GM21576 (cell line): ENCODE data around the gene TRAPPC14.
"Not testable (repeated sequence)": the region's sequence is repeated elsewhere in the genome, so short reads cannot be mapped to it uniquely, and the experiment has no call there.

ENCODE experiments used
- ATAC-seq: cut with Tn5 transposase; IDR thresholded peaks from one replicate; pipeline ENCODE4 v1.9.1; 2021; ENCODE audit warnings: mild to moderate bottlenecking, moderate library complexity; ENCODE audit not compliant: unreplicated experiment

Gene TRAPPC14

DNA sequence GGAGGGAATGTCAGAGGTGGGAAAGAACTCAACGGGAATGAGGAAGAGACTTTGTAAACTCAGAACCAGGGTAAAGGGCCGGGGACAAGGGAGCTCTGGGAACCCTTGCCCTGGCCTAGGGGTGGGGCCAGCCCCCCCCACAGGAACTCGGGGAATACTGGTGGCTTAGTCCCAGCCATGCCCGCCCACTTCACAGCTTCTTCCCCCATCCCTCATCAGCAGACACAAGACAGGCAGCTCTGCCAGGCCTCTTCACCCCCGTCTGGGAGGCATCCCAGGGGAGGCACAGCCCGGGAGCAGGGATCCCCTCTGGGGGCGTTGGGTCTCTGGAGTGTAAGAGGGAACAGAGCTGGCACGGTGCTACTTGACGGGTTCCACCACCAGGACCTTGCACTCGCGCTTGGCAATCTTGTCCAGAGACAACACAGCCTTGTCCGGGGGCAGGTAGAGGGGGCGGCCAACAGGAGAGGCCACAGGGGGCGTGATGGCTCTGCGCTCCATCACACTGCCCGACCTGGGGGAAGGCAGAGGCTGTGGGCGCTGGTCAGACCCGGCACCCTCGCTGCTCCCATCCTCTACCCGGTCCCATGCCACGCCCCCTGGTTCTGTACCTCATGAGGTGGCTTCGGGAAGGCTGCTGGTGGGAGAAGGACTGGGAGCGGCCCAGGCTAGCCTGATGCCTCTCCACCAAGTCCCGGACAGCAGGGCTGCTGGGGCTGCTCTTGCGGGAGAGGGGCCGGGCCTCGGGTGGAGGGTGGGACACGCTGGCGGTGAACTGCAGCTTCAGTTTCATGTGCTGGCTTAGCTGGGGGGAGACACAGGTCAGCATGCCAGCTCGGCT is 3.7 kb downstream of the TRAPPC14 start:
- ATAC-seq, result no peak

DNA sequence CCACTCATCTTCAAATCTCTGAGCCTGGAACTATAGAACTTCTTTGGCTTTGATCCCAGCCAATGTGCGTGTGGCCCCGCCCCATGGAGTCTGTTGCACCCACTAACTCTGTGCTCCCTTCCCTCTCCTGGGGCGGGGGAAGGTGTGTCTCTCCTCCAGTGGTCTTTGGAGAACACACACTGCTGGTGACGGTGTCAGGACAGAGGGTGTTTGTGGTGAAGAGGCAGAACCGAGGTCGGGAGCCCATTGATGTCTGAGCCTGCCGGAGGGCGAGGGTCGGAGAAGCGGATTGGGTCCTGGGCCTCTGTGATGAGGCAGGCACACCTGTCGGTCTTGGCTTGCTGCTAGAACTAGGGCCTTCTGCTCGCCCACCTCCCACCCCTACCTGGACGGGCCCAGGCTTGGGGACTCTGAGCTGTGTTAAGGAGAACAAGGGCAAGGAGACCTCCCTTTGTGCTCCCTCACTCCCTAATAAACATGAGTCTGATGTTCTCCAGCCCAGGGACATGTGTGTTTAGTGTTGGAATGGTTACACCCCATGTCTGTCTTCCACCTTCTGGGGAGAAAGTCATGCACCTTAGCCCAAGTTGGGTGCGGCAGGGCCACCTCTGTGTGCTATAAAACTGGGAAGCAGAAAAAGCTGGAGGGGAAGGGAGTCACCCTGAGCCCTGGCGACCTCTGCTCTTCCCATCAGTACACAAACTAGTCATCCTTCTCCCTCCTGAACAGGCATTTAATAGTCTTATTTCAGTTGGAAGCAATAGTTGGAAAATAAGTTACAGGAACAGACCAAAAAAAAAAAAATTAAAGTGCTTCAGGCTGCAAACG is 4.6 kb downstream of the TRAPPC14 start:
- ATAC-seq, result no peak

DNA sequence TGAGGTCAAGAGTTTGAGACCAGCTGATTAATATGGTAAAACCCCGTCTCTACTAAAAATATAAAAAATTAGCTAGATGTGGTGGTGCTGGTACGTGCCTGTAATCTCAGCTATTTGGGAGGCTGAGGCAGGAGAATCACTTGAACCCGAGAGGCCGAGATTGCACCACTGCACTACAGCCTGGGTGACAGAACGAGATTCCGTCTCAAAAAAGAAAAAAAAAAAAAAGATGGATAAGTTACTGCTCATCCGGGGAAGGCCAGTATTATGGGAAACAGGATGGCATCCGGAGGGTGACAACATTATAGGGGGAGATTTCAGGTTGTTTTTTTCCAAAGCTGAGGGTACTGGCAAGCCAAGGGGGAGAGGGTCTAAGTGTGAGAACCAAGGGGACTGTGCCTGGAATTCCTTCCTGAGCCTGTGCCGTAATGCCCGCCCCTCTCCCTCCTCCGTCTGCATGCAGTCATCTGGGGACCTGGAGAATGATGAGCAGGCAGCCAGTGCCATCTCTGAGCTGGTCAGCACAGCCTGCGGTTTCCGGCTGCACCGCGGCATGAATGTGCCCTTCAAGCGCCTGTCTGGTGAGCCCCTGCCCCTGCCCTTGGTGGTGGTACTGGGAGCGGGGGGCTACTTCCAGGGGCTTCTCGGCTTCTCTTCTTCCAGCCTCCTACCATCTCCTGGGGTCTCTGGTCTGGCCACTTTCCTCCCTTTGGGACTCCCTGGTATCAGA is 5.4 kb downstream of the TRAPPC14 start:
- ATAC-seq, result no peak

DNA sequence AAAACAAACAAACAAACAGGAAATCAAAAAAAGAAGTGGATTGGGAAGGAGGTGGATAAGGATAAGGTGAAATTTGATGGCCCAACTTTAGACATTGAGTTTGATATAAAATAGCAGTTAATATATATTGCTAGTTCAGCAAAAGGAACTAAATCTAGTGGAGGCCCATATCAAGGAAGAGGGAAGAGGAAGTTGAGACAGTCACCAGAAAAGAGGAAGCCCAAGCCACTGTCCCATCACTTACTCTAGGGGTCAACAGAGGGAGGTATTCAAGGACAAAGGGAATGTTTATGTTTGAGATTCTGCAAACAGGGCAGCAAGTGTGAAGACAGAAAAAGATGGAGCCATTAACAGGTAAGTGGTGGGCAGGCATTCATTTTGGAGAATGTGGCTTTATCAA is 6.1 kb downstream of the TRAPPC14 start:
- ATAC-seq, result no peak

DNA sequence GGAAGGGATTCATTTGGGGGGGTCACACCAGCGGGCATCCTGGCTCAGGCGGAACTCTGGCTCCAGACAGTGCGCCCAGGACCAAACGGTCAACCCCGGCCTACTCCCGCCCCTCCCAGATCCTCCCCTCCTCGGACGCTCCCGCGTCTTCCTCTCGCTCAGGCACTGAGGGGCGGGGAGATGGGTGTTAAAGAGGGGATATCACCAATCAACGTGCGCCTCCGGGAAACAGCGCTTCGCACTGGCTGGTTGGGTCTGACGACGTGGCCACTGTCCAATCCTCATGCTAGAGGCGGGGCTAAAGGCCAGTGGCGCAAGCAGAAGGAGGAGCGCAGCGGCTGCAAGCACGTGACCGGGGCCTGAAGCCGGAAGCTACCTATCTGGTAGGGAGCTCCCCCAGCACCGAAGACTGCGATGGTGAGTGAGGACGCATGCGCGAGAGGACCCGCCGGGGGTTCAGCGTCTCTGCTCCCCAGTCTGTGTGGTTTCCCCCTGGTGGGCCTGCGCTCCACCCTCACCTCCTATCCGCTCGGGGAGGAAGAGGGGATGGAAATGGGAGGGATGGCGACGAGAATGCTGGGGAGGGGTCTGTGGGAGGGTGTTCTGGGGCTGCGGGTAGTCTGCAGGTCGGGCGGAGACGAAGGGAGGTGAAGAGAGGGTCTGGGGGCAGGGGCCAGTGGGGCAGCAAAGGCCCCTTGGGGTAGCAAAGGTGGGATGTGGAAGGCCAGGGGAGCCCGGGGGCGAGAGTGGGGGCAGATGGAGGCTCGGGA is 9.8 kb downstream of the TRAPPC14 start, which contains the start of gene LAMTOR4:
Gene LAMTOR4, plus strand, starts transcription at position 360 of the 770 bp plus-strand sequence. Its CDS starts 55 bp downstream, at position 415.
- peak; percentile 98 for ATAC-seq

DNA sequence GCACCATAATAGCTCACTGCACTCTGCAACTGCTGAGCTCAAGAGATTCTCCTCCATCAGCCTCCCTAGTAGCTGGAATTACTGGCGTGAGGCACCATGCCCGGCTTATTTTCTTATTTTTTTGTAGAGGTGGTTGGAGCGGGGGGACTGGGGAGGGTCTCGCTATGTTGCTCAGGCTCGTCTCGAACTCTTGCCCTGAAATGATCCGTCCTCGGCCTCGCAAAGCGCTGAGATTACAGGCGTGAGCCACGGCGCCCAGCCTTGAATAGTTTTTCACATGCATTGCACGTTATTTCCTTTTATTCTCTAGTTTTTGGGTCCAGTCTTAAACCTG is 10.3 kb downstream of the TRAPPC14 start:
- no peak for ATAC-seq

DNA sequence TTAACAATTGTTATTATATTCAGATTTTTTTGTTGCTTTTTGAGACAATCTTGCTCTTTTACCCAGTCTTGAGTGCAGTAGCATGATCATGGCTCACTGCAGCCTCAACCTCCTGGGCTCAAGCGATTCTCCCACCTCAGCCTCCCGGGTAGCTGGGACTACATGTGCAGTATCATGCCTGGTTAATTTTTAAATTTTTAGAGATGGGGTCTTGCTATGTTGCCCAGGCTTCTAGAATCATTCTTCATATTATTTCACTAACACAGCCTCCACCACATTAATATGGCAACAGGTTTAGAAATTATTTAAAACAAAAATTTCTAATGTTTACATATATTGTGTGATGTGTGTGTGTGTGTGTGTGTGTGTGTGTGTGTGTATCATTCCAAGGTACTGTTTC is 11.2 kb downstream of the TRAPPC14 start:
- no peak for ATAC-seq

DNA sequence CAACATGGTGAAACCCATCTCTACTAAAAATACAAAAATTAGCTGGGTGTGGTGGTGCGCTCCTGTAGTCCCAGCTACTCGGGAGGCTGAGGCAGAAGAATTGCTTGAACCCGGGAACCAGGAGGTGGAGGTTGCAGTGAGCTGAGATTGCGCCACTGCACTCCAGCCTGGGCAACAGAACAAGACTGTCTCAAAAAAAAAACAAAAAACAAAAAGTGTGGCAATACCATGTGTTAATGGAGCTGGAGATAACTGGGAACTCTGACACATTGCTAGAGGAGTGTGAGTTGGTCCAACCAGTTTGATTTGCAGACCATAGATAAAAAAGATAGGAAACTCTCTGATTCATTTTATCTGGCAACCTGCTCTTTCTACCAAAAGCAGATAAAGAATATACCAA is 12.2 kb downstream of the TRAPPC14 start:
- ATAC-seq, result not testable (repeated sequence)

DNA sequence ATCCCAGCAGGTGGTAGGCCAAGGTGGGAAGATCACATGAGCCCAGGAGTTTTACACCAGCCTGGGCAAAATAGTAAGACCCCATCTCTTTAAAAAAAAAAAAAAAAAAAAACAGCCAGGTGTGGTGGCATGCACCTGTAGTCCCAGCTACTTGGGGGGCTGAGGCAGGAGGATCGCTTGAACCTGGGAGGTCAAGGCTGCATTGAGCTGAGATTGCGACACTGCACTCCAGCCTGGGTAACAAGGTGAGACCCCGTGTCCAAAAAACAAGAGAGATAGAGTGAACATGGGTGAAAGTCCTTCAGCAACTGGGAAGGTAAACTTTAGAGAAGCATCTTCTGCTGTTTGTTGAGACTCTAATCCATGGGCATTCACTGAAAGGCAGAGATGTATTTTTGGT is 16.1 kb downstream of the TRAPPC14 start:
- ATAC-seq, result no peak

DNA sequence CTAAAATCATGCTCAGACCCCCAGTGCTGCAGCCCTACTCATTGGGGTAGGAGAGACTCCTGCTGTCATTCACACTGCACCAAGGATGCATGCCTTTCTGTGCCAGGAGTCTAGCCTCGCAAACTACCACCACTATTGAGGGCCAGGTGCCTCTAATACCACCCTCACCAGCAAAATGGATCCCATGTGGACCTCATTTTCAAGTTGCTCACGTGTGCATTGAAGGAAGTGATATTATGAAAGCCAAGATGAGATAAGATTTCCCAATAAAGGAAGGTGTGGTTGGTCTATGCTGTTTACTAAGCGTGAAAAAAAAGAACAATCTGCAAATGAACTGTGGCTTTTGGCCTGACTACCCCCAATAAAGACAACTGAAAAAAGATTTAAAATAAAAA is 17.0 kb downstream of the TRAPPC14 start:
- no peak for ATAC-seq

DNA sequence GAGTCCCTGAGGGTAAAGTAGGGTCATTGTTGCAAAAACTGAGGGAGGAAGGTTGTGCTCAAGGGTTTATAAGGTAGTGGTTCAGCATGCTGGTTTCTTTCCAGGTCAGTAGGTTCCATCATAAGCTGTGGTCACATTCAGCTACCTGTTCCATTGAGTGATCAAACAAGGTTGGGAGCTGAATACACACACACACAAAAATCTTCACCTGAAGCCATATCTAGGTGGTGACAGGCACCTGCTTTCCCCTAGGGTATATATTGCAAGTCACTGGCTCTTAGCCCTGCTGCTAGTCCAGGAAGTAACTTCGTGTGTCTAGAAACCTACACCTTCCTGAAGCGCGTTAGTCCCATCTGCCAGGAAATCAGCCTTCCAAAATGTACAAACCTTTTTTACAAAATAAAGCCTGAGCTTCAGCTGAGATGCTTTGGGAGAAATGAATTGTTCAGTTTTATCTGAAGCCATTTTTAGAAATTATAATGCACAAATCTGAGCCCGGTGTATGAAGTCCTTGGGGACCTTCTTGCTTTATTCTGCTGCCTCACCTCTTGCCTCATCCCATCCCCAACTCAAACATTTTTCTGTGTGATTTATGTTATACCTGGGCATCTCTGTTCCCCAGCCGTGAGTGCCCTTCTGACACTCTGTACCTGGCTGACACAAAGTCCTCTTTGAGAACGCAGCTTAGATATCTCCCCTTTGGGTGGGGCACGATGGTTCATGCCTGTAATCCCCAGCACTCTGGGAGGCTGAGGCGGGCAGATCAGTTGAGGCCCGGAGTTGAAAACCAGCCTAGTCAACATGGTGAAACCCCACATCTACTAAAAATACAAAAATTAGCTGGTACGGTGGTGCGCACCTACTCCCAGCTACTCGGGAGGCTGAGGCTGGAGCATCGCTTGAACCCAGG is 20.4 kb downstream of the TRAPPC14 start:
- ATAC-seq, result no peak

DNA sequence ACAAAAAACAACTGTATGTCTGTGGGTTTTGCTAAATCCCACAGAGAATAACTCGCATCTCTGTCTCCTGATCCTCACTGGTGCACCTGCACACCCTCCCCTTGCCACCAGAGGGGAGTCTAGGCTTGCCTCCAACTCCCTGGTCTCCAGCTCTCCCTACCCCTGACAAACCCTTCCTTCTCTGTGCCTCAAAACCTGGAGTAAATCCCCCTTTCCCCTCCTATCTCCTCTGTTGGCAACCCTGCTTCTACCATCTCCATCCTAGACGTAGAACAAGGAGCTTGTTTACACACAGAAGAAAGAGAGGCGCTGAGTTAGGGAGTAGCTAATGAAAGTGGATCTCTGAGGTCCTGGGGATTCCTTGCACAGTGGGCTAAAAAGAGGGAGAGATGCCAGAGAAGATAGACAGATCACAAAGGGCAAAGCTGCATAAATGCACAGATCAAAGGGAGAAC is 25.8 kb downstream of the TRAPPC14 start:
- ATAC-seq, result no peak

DNA sequence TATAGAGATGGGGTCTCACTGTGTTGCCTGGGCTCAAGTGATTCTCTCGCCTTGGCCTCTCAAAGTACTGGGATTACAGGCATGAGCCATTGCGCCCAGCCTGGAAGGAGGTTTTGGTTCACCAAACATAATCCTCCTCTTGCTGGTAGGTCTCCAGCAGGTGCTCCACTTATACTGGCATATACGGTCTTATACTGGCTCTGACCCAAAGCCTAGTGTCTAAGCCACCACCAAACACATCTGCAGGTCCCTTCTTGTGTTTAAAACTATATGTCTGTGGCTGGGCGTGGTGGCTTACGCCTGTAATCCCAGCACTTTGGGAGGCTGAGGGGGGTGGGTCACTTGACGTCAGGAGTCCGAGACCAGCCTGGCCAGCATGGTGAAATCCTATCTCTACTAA is 26.4 kb downstream of the TRAPPC14 start:
- ATAC-seq, result no peak

DNA sequence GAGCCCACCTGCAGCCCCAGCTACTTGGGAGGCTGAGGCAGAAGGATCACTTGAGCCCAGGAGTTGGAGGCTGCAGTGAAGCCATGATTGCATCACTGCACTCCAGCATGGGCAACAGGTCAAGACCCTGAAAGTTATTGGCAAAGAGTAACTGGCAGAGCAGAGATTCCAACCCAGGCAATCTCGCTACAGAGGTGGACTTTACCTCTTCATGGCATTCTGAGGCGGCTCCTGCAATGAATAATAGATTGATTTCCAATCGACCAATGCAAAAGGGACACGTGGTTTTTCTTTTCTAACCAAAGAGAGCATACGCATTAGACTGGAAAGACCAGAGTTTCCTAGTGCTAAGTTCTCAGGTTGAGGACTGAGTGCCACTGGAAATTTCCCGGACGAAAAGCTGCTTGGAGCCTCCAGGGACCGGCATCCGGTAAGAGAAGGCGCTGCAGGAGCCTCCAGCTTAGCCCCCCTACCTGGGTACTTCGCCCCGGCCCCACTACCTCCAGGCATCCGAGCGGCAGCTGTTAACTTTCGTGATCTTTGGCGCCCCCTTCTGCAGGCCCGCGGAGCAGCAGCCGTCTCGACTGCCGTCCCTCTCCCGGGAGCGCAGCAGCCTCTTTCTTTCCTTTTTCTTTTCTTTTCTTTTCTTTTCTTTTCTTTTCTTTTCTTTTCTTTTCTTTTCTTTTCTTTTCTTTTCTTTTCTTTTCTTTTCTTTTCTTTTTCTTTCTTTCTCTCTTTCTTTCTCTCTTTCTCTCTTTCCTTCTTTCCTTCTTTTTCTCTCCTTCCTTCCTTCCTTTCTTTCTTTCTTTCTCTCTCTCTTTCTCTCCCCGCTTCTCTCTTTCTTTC is 27.7 kb downstream of the TRAPPC14 start:
- no peak for ATAC-seq

DNA sequence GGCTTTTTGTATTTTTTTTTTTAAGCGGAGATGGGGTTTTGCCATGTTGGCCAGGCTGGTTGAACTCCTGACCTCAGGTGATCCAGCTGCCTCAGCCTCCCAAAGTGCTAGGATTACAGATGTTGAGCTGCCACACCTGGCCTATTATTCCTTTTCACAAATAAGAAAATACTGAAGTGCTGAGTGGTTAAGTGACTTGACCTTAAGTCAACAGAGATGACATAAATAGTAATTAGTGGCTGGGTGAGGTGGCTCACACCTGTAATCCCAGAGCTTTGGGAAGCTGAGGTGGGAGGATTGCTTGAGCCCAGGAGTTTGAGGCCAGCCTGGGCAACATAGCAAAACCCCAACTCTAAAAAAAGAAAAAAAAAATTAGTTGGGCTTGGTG is 28.3 kb downstream of the TRAPPC14 start:
- ATAC-seq, result not testable (repeated sequence)

DNA sequence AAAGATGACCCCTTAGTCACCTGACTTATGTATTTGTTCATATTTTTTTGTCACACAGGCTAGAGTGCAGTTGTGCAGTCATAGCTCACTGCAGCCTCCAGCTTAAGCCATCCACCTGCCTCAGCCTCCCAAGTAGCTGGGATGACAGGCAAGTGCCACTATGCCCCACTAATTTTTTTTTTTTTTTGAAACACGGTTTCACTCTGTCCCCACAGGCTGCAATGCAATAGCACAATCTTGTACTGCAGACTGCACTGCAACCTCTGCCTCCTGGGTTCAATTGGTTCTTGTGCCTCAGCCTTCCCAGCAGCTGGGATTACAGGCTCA is 29.9 kb downstream of the TRAPPC14 start:
- ATAC-seq, result no peak

DNA sequence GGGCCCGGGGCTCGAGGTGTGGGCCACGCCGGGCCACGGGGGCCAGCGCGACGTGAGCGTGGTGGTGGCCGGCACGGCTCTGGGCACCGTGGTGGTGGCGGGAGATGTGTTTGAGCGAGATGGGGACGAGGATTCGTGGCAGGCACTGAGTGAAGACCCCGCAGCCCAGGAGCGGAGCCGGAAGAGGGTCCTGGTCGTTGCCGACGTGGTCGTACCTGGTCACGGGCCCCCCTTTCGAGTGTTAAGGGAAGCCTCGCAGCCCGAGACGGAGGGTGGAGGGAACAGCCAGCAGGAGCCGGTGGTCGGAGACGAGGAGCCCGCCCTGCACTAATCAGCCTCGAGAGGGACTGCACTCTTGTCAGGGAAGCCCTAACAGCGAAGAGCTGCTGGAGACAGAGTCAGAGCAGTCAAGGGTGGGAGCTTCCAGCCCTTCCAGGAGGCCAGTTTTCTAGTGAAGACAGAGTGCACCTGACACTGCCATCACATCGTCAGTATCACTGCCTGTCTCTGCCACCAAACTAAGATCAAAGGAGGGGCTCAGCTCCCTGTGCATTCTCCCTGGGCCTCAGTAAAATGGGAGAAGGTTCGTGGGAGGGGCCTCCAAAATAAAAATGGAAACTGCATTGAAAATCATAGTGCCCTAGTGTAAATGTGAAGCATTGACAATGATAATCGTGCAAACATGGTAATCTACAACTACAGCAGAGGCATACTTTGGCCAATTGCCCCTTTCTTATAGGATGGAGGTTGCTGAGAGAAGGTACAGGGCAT is 30.5 kb downstream of the TRAPPC14 start:
- ATAC-seq, result no peak
